Natural killer cell (primary cell): ENCODE measurements around the gene ROBO2. TPM values are rescaled to one million over a fixed set of nuclear protein-coding genes. Genes with fewer than 3 reads are reported as not detected.

Source experiments
- ATAC-seq, 3 donors: fragments of 150-1000 bp in 2 of 3; fragments of 200-7000 bp in 1 of 3; cut with Tn5 transposase; 1 replicate in 1 of 3; 2 replicates in 2 of 3; pipeline ENCODE4 v1.10.0; 2021; ENCODE audit warnings: mild to moderate bottlenecking in 2 of 3, moderate library complexity in 2 of 3
- DNase-seq, 2 donors: peaks; one replicate each; pipeline versions ENCODE4 v3.0.0 to v3.0.0-alpha.2; 2013 to 2021; ENCODE audit warnings: mixed read lengths in 1 of 2
- H3K27ac ChIP-seq: one replicate; pipeline ENCODE4 v1.5.1; 2013; ENCODE audit warnings: mild to moderate bottlenecking, low read length
- H3K27me3 ChIP-seq: one replicate; pipeline ENCODE4 v1.6.1; 2013; ENCODE audit warnings: low read length; ENCODE audit not compliant: control insufficient read depth, insufficient read depth
- H3K36me3 ChIP-seq: one replicate; pipeline ENCODE4 v1.6.1; 2013; ENCODE audit warnings: low read length; ENCODE audit not compliant: control insufficient read depth, insufficient read depth
- H3K4me1 ChIP-seq: one replicate; pipeline ENCODE4 v1.6.1; 2013; ENCODE audit warnings: low read length; ENCODE audit not compliant: control insufficient read depth, insufficient read depth
- H3K4me3 ChIP-seq: one replicate; pipeline ENCODE4 v1.5.1; 2013; ENCODE audit warnings: low read length
- H3K9me3 ChIP-seq: one replicate; pipeline ENCODE4 v1.6.1; 2013; ENCODE audit warnings: low read length; ENCODE audit not compliant: control insufficient read depth, insufficient read depth
- H3K27ac Mint-ChIP-seq, 2 donors: one replicate each; pipeline ENCODE4 v1.8.0; 2022; ENCODE audit warnings: mild to moderate bottlenecking in 2 of 2, mixed read lengths in 2 of 2, moderate library complexity in 1 of 2
- H3K27me3 Mint-ChIP-seq, 2 donors: one replicate each; pipeline ENCODE4 v1.8.0; 2022; ENCODE audit warnings: low read depth in 2 of 2, mixed read lengths in 2 of 2
- H3K36me3 Mint-ChIP-seq: one replicate; pipeline ENCODE4 v1.8.0; 2022; ENCODE audit warnings: mixed read lengths
- H3K4me1 Mint-ChIP-seq, 2 donors: one replicate each; pipeline ENCODE4 v1.8.0; 2022; ENCODE audit warnings: mixed read lengths in 2 of 2
- H3K4me3 Mint-ChIP-seq: one replicate; pipeline ENCODE4 v1.8.0; 2022; ENCODE audit warnings: mild to moderate bottlenecking, moderate library complexity, mixed read lengths
- H3K9me3 Mint-ChIP-seq, 2 donors: one replicate each; pipeline ENCODE4 v1.8.0; 2022; ENCODE audit warnings: mixed read lengths in 2 of 2
- WGBS: methylation state at CpG from one replicate; pipeline ENCODE4 v1.1.7; 2013; ENCODE audit warnings: missing lambda C conversion rate; ENCODE audit not compliant: insufficient coverage; 5-methylcytosine and 5-hydroxymethylcytosine counted together
- intact Hi-C: fragments of 100-400 bp; cut with micrococcal nuclease; formaldehyde crosslinking; loops from one replicate; pipeline ENCODE4 v1.14.2; 2022
- total RNA-seq, 4 donors: library from RNA; stranded (reverse); fragments of 120-200 nt in 1 of 4; gene quantifications; one replicate each; pipeline versions ENCODE4 v1.2.3 to v1.2.4, GENCODE V29; 2013 to 2022
- TF ChIP-seq, protein P1 (sequence below): fragments of 200-600 bp; IDR thresholded peaks from one replicate; pipeline ENCODE4 v1.8.0; 2022; ENCODE audit warnings: antibody characterized with exemption

The ROBO2 gene
- total RNA-seq, 3 donors from 2014 or later (not counting 1 experiment from before 2014, with no cell fraction given): not detected

DNA sequence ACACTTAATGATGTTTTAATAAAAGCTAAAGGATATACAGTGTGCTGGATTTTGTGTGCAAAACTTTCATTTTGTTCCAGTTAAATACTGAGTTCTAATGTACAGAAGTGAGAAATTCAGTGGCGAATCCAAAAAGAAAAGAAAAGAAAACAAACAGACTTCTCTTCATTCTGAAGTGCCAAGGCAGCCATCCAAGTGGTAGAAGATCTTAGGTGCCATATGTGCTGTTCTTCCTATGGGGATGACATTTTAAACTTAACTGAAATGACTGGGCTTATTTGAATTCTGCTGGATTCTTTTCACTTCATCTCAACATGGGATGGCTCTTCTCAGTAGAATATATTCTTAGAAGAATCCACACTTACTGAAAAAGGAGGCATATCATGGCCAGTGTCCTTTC, 416.5 kb downstream of the ROBO2 start:
- TF ChIP-seq, protein P1, sequence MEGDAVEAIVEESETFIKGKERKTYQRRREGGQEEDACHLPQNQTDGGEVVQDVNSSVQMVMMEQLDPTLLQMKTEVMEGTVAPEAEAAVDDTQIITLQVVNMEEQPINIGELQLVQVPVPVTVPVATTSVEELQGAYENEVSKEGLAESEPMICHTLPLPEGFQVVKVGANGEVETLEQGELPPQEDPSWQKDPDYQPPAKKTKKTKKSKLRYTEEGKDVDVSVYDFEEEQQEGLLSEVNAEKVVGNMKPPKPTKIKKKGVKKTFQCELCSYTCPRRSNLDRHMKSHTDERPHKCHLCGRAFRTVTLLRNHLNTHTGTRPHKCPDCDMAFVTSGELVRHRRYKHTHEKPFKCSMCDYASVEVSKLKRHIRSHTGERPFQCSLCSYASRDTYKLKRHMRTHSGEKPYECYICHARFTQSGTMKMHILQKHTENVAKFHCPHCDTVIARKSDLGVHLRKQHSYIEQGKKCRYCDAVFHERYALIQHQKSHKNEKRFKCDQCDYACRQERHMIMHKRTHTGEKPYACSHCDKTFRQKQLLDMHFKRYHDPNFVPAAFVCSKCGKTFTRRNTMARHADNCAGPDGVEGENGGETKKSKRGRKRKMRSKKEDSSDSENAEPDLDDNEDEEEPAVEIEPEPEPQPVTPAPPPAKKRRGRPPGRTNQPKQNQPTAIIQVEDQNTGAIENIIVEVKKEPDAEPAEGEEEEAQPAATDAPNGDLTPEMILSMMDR: no peak
- Mint-ChIP-seq H3K36me3 (peaks cover 18% of the 10 kb centered on the region), H3K9me3 (peaks cover 20 to 25% of the 10 kb centered on the region in 2 donors), H3K4me3 (no peak overlapping the region), H3K4me1 (no peaks in the 10 kb centered on the region), H3K27ac (no peak overlapping the region), H3K27me3 (no peaks in the 10 kb centered on the region)
- ATAC-seq (no peak), DNase-seq (no peak)
- Histone ChIP-seq H3K27ac (no peak overlapping the region), H3K9me3 (no peaks in the 10 kb centered on the region), H3K4me1 (no peaks in the 10 kb centered on the region), H3K27me3 (no peaks in the 10 kb centered on the region), H3K4me3 (no peak overlapping the region), H3K36me3 (no peaks in the 10 kb centered on the region)
- no CpG with 5 or more reads among the region's 1 CpG for WGBS
- intact Hi-C loops: no loop called here

DNA sequence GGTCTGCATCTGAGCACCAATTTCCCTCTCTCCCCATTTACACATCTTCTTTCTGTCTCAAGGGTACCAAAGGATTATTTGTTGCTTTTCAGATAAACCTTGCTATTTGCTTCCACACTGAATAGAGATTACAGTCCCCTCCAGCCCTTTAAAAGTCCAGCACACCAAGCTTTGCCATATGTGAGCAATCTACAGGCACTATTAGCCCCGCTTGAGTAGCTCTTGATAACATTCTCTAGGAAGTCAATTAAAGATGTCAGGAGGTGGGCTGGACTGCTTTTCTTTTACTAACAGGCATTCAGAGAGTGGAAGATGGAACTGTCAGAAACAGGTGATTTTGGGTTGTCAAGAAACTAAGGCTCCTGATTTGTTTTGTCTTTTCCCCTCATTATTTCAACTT, 417.0 kb downstream of the ROBO2 start:
- no peak for ATAC-seq
- no peak overlapping the region for H3K27ac Mint-ChIP-seq
- 67% methylated on average over 1 of the region's 1 CpG for WGBS

GRCh38 chr3:77459926-77460325, 420.0 kb downstream of the ROBO2 start:
- no peaks in the 10 kb centered on the region for H3K36me3 ChIP-seq
- H3K4me3 ChIP-seq: no peak overlapping the region
- peaks cover 14 to 17% of the 10 kb centered on the region in 2 donors for H3K9me3 Mint-ChIP-seq
- peaks cover 11% of the 10 kb centered on the region for H3K36me3 Mint-ChIP-seq
- intact Hi-C loops: no loop called here
- H3K27me3 ChIP-seq: no peaks in the 10 kb centered on the region
- ATAC-seq: no peak
- no peaks in the 10 kb centered on the region for H3K4me1 ChIP-seq
- no peaks in the 10 kb centered on the region for H3K4me1 Mint-ChIP-seq
- no peak for DNase-seq
- H3K27ac ChIP-seq: no peak overlapping the region
- no peak overlapping the region for H3K27ac Mint-ChIP-seq
- TF ChIP-seq, protein P1: no peak
- no peaks in the 10 kb centered on the region for H3K27me3 Mint-ChIP-seq
- no peaks in the 10 kb centered on the region for H3K9me3 ChIP-seq
- 86% methylated on average over 7 of the region's 7 CpGs for WGBS
- H3K4me3 Mint-ChIP-seq: no peak overlapping the region

More for the DNA sequence above, 417.0 kb downstream of the ROBO2 start:
- Mint-ChIP-seq H3K27me3 (no peaks in the 10 kb centered on the region), H3K4me3 (no peak overlapping the region), H3K4me1 (no peaks in the 10 kb centered on the region), H3K36me3 (peaks cover 18% of the 10 kb centered on the region), H3K9me3 (peaks cover 18 to 25% of the 10 kb centered on the region in 2 donors)
- H3K9me3 ChIP-seq: no peaks in the 10 kb centered on the region
- H3K36me3 ChIP-seq: no peaks in the 10 kb centered on the region
- no peak overlapping the region for H3K27ac ChIP-seq
- H3K4me1 ChIP-seq: no peaks in the 10 kb centered on the region
- no peaks in the 10 kb centered on the region for H3K27me3 ChIP-seq
- TF ChIP-seq, protein P1: no peak
- H3K4me3 ChIP-seq: no peak overlapping the region
- no peak for DNase-seq
- intact Hi-C loops: no loop called here

GRCh38 chr3:77460326-77460725, 420.4 kb downstream of the ROBO2 start:
- Histone ChIP-seq H3K4me3 (no peak overlapping the region), H3K9me3 (no peaks in the 10 kb centered on the region), H3K4me1 (no peaks in the 10 kb centered on the region), H3K36me3 (no peaks in the 10 kb centered on the region), H3K27me3 (no peaks in the 10 kb centered on the region), H3K27ac (no peak overlapping the region)
- Mint-ChIP-seq H3K27ac (no peak overlapping the region), H3K27me3 (no peaks in the 10 kb centered on the region), H3K36me3 (peaks cover 11% of the 10 kb centered on the region), H3K4me3 (no peak overlapping the region), H3K4me1 (no peaks in the 10 kb centered on the region), H3K9me3 (peaks cover 14 to 17% of the 10 kb centered on the region in 2 donors)
- no peak for ATAC-seq
- intact Hi-C loops: no loop called here
- DNase-seq: no peak
- TF ChIP-seq, protein P1: no peak
- WGBS: 64% methylated on average over 2 of the region's 3 CpGs
